ENCODE data around the gene RSRC1.

Gene RSRC1

DNA sequence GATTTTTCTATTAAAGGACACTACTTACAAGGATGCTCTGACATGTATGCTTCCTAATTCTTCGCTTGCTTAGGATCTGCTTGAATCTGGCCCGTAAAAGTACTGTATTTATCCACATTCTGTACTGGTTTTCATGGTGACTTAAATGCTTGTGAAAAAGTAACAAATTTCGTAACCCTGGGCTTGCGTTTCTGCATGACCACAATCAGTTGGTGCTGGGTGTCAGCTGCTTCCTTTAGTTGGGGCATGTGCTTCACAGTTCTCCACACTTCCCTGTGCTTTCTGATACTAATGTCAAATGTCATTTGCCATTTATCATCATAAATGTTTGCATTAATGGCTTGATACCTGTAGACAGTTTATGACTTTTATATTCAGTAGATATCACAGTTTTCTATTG lies 242.7 kb downstream of the RSRC1 start:
- Histone ChIP-seq H3K9ac (ENCODE audit: low read length) (no peak overlapping the region), H4K91ac (ENCODE audit: low read depth, low read length) (no peak overlapping the region), H4K12ac (ENCODE audit: low read depth, low read length) (no peak overlapping the region), H3K23ac (ENCODE audit: low read length) (no peak overlapping the region), H3K4me3 (ENCODE audit: low read depth, low read length) (no peak overlapping the region), H2BK5ac (ENCODE audit: low read depth, low read length, poor library complexity) (no peak overlapping the region), H2AFZ (ENCODE audit: insufficient read depth, low read length, poor library complexity) (no peak overlapping the region), H3K4ac (ENCODE audit: low read depth, low read length) (no peak overlapping the region), H4K8ac (ENCODE audit: low read depth, low read length) (no peak overlapping the region), H2AK5ac (ENCODE audit: low read length) (no peak overlapping the region), H3K14ac (ENCODE audit: low read length) (no peak overlapping the region), H3K79me2 (ENCODE audit: control insufficient read depth, insufficient read depth, low read length, poor library complexity) (no peaks in the 10 kb centered on the region), H2BK12ac (ENCODE audit: low read length) (no peak overlapping the region), H3K27ac (ENCODE audit: low read depth, low read length) (no peak overlapping the region), H3K36me3 (ENCODE audit: control insufficient read depth in 1 of 2, insufficient read depth in 2 of 2, low read length in 2 of 2) (no peaks in the 10 kb centered on the region), H3K9me3 (ENCODE audit: insufficient read depth, low read depth, low read length) (no peaks in the 10 kb centered on the region), H3K18ac (ENCODE audit: low read length) (no peak overlapping the region), H3K4me2 (ENCODE audit: low read length) (no peak overlapping the region), H2BK120ac (ENCODE audit: insufficient read depth, low read length, poor library complexity) (no peak overlapping the region), H3K79me1 (ENCODE audit: low read length) (no peaks in the 10 kb centered on the region), H3K27me3 (ENCODE audit: insufficient read depth, low read length) (no peaks in the 10 kb centered on the region), H3K4me1 (ENCODE audit: control insufficient read depth in 1 of 2, insufficient read depth in 2 of 2, low read length in 2 of 2) (no peaks in the 10 kb centered on the region)
- peak in 1 of 2 donors; percentile 13 for DNase-seq
- no CpG with 5 or more reads among the region's 4 CpGs for WGBS (ENCODE audit: extremely low coverage, insufficient coverage, insufficient read length)

DNA sequence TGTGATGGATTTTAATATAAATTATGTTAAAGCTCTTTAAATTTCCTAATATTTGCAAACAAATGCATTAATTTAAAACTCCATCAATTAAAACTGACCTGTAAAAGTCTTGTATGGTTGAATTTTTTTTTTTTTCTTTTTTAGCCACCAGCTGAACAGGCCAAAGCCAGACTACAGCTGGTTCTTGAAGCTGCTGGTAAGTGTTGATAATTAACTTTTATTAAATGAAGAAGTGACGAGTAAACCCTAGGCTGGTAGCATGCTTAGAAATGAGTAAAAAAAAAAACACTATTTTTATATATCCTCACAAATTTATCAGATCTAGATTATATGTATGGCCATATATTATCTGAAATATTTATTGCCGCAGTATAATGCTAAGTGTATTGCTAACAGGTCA lies 244.8 kb downstream of the RSRC1 start:
- no peak overlapping the region for H2BK5ac ChIP-seq (ENCODE audit: low read depth, low read length, poor library complexity)
- H3K23ac ChIP-seq (ENCODE audit: low read length): no peak overlapping the region
- no peak overlapping the region for H2AFZ ChIP-seq (ENCODE audit: insufficient read depth, low read length, poor library complexity)
- H3K79me1 ChIP-seq (ENCODE audit: low read length): no peaks in the 10 kb centered on the region
- H3K27me3 ChIP-seq (ENCODE audit: insufficient read depth, low read length): no peaks in the 10 kb centered on the region
- H3K4me2 ChIP-seq (ENCODE audit: low read length): no peak overlapping the region
- DNase-seq: no peak
- H3K14ac ChIP-seq (ENCODE audit: low read length): no peak overlapping the region
- H2BK12ac ChIP-seq (ENCODE audit: low read length): no peak overlapping the region
- H3K4me3 ChIP-seq (ENCODE audit: low read depth, low read length): no peak overlapping the region
- H3K4ac ChIP-seq (ENCODE audit: low read depth, low read length): no peak overlapping the region
- H3K79me2 ChIP-seq (ENCODE audit: control insufficient read depth, insufficient read depth, low read length, poor library complexity): no peaks in the 10 kb centered on the region
- H3K9me3 ChIP-seq (ENCODE audit: insufficient read depth, low read depth, low read length): no peaks in the 10 kb centered on the region
- H4K12ac ChIP-seq (ENCODE audit: low read depth, low read length): no peak overlapping the region
- H3K27ac ChIP-seq (ENCODE audit: low read depth, low read length): no peak overlapping the region
- no peak overlapping the region for H4K8ac ChIP-seq (ENCODE audit: low read depth, low read length)
- H3K4me1 ChIP-seq (ENCODE audit: control insufficient read depth in 1 of 2, insufficient read depth in 2 of 2, low read length in 2 of 2): no peaks in the 10 kb centered on the region
- H4K91ac ChIP-seq (ENCODE audit: low read depth, low read length): no peak overlapping the region
- H2BK120ac ChIP-seq (ENCODE audit: insufficient read depth, low read length, poor library complexity): no peak overlapping the region
- no CpG with 5 or more reads among the region's 2 CpGs for WGBS (ENCODE audit: extremely low coverage, insufficient coverage, insufficient read length)
- no peak overlapping the region for H3K18ac ChIP-seq (ENCODE audit: low read length)
- H3K36me3 ChIP-seq (ENCODE audit: control insufficient read depth in 1 of 2, insufficient read depth in 2 of 2, low read length in 2 of 2): no peaks in the 10 kb centered on the region
- H3K9ac ChIP-seq (ENCODE audit: low read length): no peak overlapping the region
- H2AK5ac ChIP-seq (ENCODE audit: low read length): no peak overlapping the region

DNA sequence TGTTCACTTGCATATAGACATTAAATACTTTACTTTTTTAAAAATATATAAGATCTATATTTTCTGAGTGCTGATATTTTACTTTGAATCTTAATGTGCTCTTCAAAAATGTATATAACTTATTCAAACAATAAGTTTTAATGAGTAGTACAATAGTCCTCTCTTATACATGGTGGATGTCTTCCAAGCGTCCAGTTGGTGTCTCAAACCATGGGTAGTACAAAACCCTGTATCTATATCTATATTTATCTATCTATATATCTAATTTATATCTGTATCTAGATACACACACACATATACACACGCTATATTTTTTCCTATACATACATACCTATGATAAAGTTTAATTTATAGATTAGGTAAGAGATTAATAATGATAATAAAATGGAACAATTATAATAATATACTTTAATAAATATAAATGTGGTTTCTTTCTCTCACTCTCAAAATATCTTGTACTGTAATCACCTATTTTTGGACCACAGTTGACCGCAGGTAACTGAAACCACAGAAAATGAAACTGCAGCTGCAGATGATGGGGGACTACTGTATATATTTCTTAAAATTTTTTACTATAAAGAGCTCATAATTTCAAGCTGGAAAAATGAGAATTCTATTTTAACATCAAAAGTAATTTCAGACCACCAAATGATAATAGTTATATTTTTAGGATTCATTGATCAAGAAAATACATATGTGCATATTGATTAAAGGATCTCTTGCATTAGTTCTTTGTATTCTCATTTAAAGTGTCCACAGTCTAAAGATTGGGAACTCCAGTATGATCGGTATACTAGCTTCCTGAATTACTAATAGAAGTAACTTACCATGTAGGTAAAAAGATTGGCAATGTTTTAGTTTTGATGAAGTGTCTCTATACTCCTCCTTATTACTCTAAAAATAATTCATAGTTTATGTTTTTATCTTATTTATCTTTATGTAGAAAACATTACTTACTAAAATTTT lies 246.0 kb downstream of the RSRC1 start:
- WGBS (ENCODE audit: extremely low coverage, insufficient coverage, insufficient read length): no CpG with 5 or more reads among the region's 4 CpGs
- Histone ChIP-seq H3K79me1 (ENCODE audit: low read length) (no peaks in the 10 kb centered on the region), H4K8ac (ENCODE audit: low read depth, low read length) (no peak overlapping the region), H3K4me1 (ENCODE audit: control insufficient read depth in 1 of 2, insufficient read depth in 2 of 2, low read length in 2 of 2) (no peaks in the 10 kb centered on the region), H4K91ac (ENCODE audit: low read depth, low read length) (no peak overlapping the region), H2BK120ac (ENCODE audit: insufficient read depth, low read length, poor library complexity) (no peak overlapping the region), H3K36me3 (ENCODE audit: control insufficient read depth in 1 of 2, insufficient read depth in 2 of 2, low read length in 2 of 2) (no peaks in the 10 kb centered on the region), H3K9me3 (ENCODE audit: insufficient read depth, low read depth, low read length) (peaks cover 2% of the 10 kb centered on the region), H3K79me2 (ENCODE audit: control insufficient read depth, insufficient read depth, low read length, poor library complexity) (no peaks in the 10 kb centered on the region), H3K27ac (ENCODE audit: low read depth, low read length) (no peak overlapping the region), H3K18ac (ENCODE audit: low read length) (no peak overlapping the region), H3K27me3 (ENCODE audit: insufficient read depth, low read length) (no peaks in the 10 kb centered on the region), H3K14ac (ENCODE audit: low read length) (no peak overlapping the region), H3K9ac (ENCODE audit: low read length) (no peak overlapping the region), H3K4me3 (ENCODE audit: low read depth, low read length) (no peak overlapping the region), H2BK5ac (ENCODE audit: low read depth, low read length, poor library complexity) (no peak overlapping the region), H2AFZ (ENCODE audit: insufficient read depth, low read length, poor library complexity) (no peak overlapping the region), H4K12ac (ENCODE audit: low read depth, low read length) (no peak overlapping the region), H3K23ac (ENCODE audit: low read length) (no peak overlapping the region), H2AK5ac (ENCODE audit: low read length) (no peak overlapping the region), H3K4me2 (ENCODE audit: low read length) (no peak overlapping the region), H2BK12ac (ENCODE audit: low read length) (no peak overlapping the region), H3K4ac (ENCODE audit: low read depth, low read length) (no peak overlapping the region)
- no peak for DNase-seq

DNA sequence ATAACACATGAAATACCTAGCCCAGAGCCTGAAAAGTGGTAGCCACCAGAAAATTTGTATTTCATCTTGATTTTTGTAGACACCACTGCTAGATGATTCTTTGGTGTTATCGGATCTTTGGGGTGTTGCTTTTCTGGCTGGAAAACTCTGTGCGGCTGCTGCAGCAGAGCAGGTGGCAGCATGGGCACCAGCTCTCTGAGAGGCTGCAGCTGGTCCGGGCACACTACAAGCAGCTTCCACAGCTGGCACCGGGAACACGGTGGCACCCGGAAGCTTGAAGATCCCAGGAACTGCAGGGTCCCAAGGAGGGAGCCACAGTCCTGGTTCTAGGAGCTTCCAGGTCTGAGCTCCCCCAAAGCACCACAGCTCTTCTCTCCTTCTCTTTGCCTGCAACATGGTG lies 249.4 kb downstream of the RSRC1 start:
- no peak overlapping the region for H2BK120ac ChIP-seq (ENCODE audit: insufficient read depth, low read length, poor library complexity)

More for the DNA sequence above, 249.4 kb downstream of the RSRC1 start:
- no peak overlapping the region for H4K8ac ChIP-seq (ENCODE audit: low read depth, low read length)
- no peak overlapping the region for H3K23ac ChIP-seq (ENCODE audit: low read length)
- H3K79me1 ChIP-seq (ENCODE audit: low read length): no peaks in the 10 kb centered on the region
- no peaks in the 10 kb centered on the region for H3K27me3 ChIP-seq (ENCODE audit: insufficient read depth, low read length)
- no peaks in the 10 kb centered on the region for H3K79me2 ChIP-seq (ENCODE audit: control insufficient read depth, insufficient read depth, low read length, poor library complexity)
- no peak overlapping the region for H2AFZ ChIP-seq (ENCODE audit: insufficient read depth, low read length, poor library complexity)
- no peak for DNase-seq
- no peak overlapping the region for H3K9ac ChIP-seq (ENCODE audit: low read length)
- H2BK5ac ChIP-seq (ENCODE audit: low read depth, low read length, poor library complexity): no peak overlapping the region
- no peak overlapping the region for H3K4me3 ChIP-seq (ENCODE audit: low read depth, low read length)
- no peak overlapping the region for H4K91ac ChIP-seq (ENCODE audit: low read depth, low read length)
- no peak overlapping the region for H3K27ac ChIP-seq (ENCODE audit: low read depth, low read length)
- no CpG with 5 or more reads among the region's 6 CpGs for WGBS (ENCODE audit: extremely low coverage, insufficient coverage, insufficient read length)
- no peak overlapping the region for H3K14ac ChIP-seq (ENCODE audit: low read length)
- H3K36me3 ChIP-seq (ENCODE audit: control insufficient read depth in 1 of 2, insufficient read depth in 2 of 2, low read length in 2 of 2): no peaks in the 10 kb centered on the region
- no peak overlapping the region for H3K18ac ChIP-seq (ENCODE audit: low read length)
- H3K4me2 ChIP-seq (ENCODE audit: low read length): no peak overlapping the region
- H3K4ac ChIP-seq (ENCODE audit: low read depth, low read length): no peak overlapping the region
- no peak overlapping the region for H2AK5ac ChIP-seq (ENCODE audit: low read length)
- peaks cover 2% of the 10 kb centered on the region for H3K9me3 ChIP-seq (ENCODE audit: insufficient read depth, low read depth, low read length)
- no peak overlapping the region for H2BK12ac ChIP-seq (ENCODE audit: low read length)
- no peak overlapping the region for H4K12ac ChIP-seq (ENCODE audit: low read depth, low read length)
- H3K4me1 ChIP-seq (ENCODE audit: control insufficient read depth in 1 of 2, insufficient read depth in 2 of 2, low read length in 2 of 2): no peaks in the 10 kb centered on the region

Measured in trophoblast cell (in vitro differentiated cells and primary cell).